ENCODE results near the gene MYL10. TPM values are rescaled to one million over a fixed set of nuclear protein-coding genes. Genes with fewer than 3 reads are reported as not detected.

Gene MYL10
- total and polyA plus RNA-seq, 12 donors: not detected

DNA sequence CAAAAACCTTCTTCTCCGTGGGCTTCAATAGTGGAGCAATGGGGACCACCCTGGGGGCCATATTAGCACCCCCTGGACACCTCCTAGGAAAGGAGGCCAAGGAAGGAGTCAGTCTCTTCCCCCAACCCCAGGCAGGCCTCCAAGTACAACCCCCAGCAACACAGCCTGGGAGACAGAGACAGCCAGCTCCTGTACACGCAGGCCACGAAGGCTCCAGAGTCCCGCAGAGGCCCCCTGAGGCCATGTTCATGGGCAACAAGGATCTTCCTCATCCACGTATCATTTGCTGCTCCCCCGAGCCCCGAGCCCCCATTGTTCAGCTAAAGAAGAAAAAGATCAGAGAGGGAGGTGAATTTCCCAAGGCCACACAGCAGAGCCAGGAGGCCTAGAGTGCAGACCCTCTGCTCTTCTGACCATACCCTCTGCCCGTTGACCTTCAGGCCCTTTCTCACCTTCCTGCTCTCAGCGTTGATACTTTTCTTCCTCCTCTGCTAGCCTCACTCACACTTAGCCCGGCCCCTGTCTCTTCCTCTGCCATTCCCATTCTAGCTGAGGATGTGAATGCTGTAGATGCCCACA, 35.9 kb upstream of the MYL10 start:
- H3K27me3 ChIP-seq: no peaks in the 10 kb centered on the region
- H3K4me1 ChIP-seq (replicated peaks in 1 of 2): no peaks in the 10 kb centered on the region
- 75 to 82% (median 77%) methylated on average over 7 to 10 of the region's 10 CpGs for WGBS, 4 donors
- no peaks in the 10 kb centered on the region for H3K9me3 ChIP-seq (replicated peaks in 1 of 3)
- DNase-seq: no peak
- H3K4me3 ChIP-seq: no peak overlapping the region
- H3K36me3 ChIP-seq (replicated peaks in 1 of 2): no peaks in the 10 kb centered on the region
- H3K27ac ChIP-seq: no peak overlapping the region
- TF ChIP-seq POLR2A (IDR thresholded peaks at IDR 0.05) (no peak), CTCF (IDR thresholded peaks at IDR 0.05) (no peak)
- intact Hi-C loops (cut with DNase I): no loop called here

DNA sequence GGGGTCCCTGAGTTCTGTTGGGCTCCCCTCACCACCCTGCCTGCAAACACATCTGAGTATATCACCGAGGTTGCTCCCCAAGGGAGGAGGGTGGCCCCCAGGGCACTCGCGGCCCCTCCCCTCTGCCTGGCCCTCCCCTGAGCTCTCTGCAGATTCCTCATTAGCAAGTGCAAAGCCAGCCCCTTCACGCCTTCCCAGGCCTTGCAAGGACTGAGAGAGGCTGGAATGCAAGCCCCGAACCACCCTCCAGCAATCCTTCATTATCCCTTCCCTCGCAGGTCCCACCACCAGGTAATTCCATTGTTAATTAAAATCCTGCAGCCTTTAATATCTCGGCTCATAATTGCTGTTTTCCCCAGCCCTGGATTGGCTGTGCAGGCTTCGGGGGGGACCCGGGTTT, 35.3 kb upstream of the MYL10 start:
- intact Hi-C loops (cut with DNase I): no loop called here
- H3K9me3 ChIP-seq (replicated peaks in 1 of 3): no peaks in the 10 kb centered on the region
- no peaks in the 10 kb centered on the region for H3K4me1 ChIP-seq (replicated peaks in 1 of 2)
- no peak overlapping the region for H3K4me3 ChIP-seq
- no peaks in the 10 kb centered on the region for H3K36me3 ChIP-seq (replicated peaks in 1 of 2)
- no peak for TF ChIP-seq POLR2A (IDR thresholded peaks at IDR 0.05)
- TF ChIP-seq CTCF (IDR thresholded peaks at IDR 0.05): no peak
- WGBS, 4 donors: 35 to 62% (median 53%) methylated on average over 5 to 9 of the region's 9 CpGs
- no peak for DNase-seq
- H3K27me3 ChIP-seq: no peaks in the 10 kb centered on the region
- no peak overlapping the region for H3K27ac ChIP-seq

DNA sequence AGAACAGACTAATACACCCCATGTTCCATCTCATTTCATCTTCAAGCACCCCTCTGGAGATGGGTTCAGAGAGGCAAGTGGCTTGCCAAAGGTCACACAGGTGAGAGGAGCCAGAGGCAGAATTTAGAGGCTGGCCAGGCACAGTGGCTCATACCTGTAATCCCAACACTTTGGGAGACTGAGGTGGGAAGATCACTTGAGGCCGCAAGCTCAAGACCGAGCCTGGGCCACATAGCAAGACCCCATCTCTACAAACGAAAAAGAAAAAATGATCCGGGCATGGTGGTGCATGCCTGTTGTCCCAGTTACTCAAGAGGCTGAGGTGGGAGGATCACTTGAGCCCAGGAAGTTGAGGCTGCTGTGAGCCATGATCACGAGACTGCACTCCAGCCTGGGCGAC, 34.7 kb upstream of the MYL10 start:
- H3K4me3 ChIP-seq: no peak overlapping the region
- H3K9me3 ChIP-seq (replicated peaks in 1 of 3): no peaks in the 10 kb centered on the region
- no peaks in the 10 kb centered on the region for H3K27me3 ChIP-seq
- 84 to 91% (median 87%) methylated on average over 6 of the region's 6 CpGs for WGBS, 4 donors
- intact Hi-C loops (cut with DNase I): no loop called here
- no peak overlapping the region for H3K27ac ChIP-seq
- TF ChIP-seq POLR2A (IDR thresholded peaks at IDR 0.05) (no peak), CTCF (IDR thresholded peaks at IDR 0.05) (no peak)
- H3K4me1 ChIP-seq (replicated peaks in 1 of 2): no peaks in the 10 kb centered on the region
- H3K36me3 ChIP-seq (replicated peaks in 1 of 2): no peaks in the 10 kb centered on the region
- DNase-seq: no peak

DNA sequence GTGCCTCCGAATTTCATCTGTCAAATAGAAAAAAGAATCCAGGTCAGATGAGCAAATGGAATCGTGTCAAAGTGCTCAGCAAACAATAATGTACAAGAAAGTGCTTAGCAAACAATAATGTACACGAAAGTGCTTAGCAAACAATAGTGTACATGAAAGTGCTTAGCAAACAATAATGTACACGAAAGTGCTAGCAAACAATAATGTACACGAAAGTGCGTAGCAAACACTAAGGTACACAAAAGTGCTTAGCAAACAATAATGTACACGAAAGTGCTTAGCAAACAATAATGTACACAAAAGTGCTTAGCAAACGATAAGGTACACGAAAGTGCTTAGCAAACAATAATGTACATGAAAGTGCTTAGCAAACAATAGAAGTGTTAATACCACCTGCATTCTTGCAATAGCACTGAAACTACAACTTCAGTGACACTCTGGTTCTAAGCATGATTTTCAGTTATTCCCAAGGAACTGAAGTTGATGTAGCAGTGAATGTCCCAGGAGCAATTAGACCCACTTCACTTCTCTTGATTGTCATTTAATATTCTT, 33.4 kb upstream of the MYL10 start:
- Histone ChIP-seq H3K9me3 (replicated peaks in 1 of 3) (no peaks in the 10 kb centered on the region), H3K27me3 (no peaks in the 10 kb centered on the region), H3K27ac (no peak overlapping the region), H3K36me3 (replicated peaks in 1 of 2) (no peaks in the 10 kb centered on the region), H3K4me3 (no peak overlapping the region), H3K4me1 (replicated peaks in 1 of 2) (no peaks in the 10 kb centered on the region)
- TF ChIP-seq POLR2A (IDR thresholded peaks at IDR 0.05) (no peak), CTCF (IDR thresholded peaks at IDR 0.05) (no peak)
- DNase-seq: no peak
- WGBS, 4 donors: 71 to 84% (median 77%) methylated on average over 9 of the region's 9 CpGs
- intact Hi-C loops (cut with DNase I): no loop called here
